Kidney epithelial cell (primary cell): Measurements from ENCODE around the gene IL12RB2. TPM values are rescaled to one million over a fixed set of nuclear protein-coding genes. Genes with fewer than 3 reads are reported as not detected.

Experiments used
- DNase-seq: peaks from one replicate; pipeline ENCODE4 v3.0.0-alpha.2; 2010; ENCODE audit warnings: low read depth
- H3K27me3 ChIP-seq: 2 replicates; pipeline ENCODE4 v1.6.0; 2011; ENCODE audit warnings: low read length; ENCODE audit not compliant: control insufficient read depth, insufficient read depth
- H3K36me3 ChIP-seq: 2 replicates; pipeline ENCODE4 v1.5.1; 2011; ENCODE audit warnings: low read length; ENCODE audit not compliant: control insufficient read depth, insufficient read depth
- H3K4me3 ChIP-seq: 2 replicates; pipeline ENCODE4 v1.5.1; 2011; ENCODE audit warnings: low read depth, mild to moderate bottlenecking, control low read depth, low read length
- CTCF ChIP-seq: IDR thresholded peaks from 2 replicates; pipeline ENCODE4 v1.5.1; 2011; ENCODE audit warnings: mild to moderate bottlenecking, moderate library complexity, low read length, control low read depth, inconsistent platforms; ENCODE audit not compliant: insufficient read depth, poor library complexity, severe bottlenecking
- total RNA-seq: library from RNA; depleted of rRNA; stranded (reverse); fragments of >200 nt; gene quantifications from 2 replicates; pipeline ENCODE4 v1.2.3, GENCODE V29; 2015

Gene IL12RB2
- total RNA-seq, 1 donor from 2014 or later, result 0.17 TPM

- Histone ChIP-seq H3K27me3 (no peaks in the 10 kb centered on the region), H3K36me3 (no peaks in the 10 kb centered on the region), H3K4me3 (no peak overlapping the region)
- no peak for TF ChIP-seq CTCF
- no peak for DNase-seq
Observed at GRCh38 chr1:67372136-67372535, 64.5 kb downstream of the IL12RB2 start.

GRCh38 chr1:67372898-67373297, 65.2 kb downstream of the IL12RB2 start:
- DNase-seq, result no peak
- Histone ChIP-seq H3K4me3 (no peak overlapping the region), H3K36me3 (no peaks in the 10 kb centered on the region), H3K27me3 (no peaks in the 10 kb centered on the region)
- no peak for TF ChIP-seq CTCF

GRCh38 chr1:67376381-67376780, 68.7 kb downstream of the IL12RB2 start:
- Histone ChIP-seq H3K27me3 (no peaks in the 10 kb centered on the region), H3K36me3 (no peaks in the 10 kb centered on the region), H3K4me3 (no peak overlapping the region)
- no peak for TF ChIP-seq CTCF
- no peak for DNase-seq

- H3K36me3 ChIP-seq, result no peaks in the 10 kb centered on the region
- DNase-seq, result no peak
- no peak for TF ChIP-seq CTCF
- H3K27me3 ChIP-seq, result no peaks in the 10 kb centered on the region
- no peak overlapping the region for H3K4me3 ChIP-seq
Observed at GRCh38 chr1:67377253-67377652, 69.6 kb downstream of the IL12RB2 start.

GRCh38 chr1:67381154-67381553, 73.5 kb downstream of the IL12RB2 start:
- TF ChIP-seq CTCF, result no peak
- Histone ChIP-seq H3K4me3 (no peak overlapping the region), H3K36me3 (no peaks in the 10 kb centered on the region), H3K27me3 (no peaks in the 10 kb centered on the region)
- DNase-seq, result no peak

- no peak for TF ChIP-seq CTCF
- Histone ChIP-seq H3K27me3 (no peaks in the 10 kb centered on the region), H3K4me3 (no peak overlapping the region), H3K36me3 (no peaks in the 10 kb centered on the region)
- no peak for DNase-seq
Observed at GRCh38 chr1:67382292-67382691, 74.6 kb downstream of the IL12RB2 start.
